Thoracic aorta (tissue), 2 donors: ENCODE data around the gene AMMECR1L. TPM values are rescaled to one million over a fixed set of nuclear protein-coding genes. Genes with fewer than 3 reads are reported as not detected.
"Not testable (repeated sequence)": the region's sequence is repeated elsewhere in the genome, so short reads cannot be mapped to it uniquely, and the experiment has no call there.

Experiments
- ATAC-seq: fragments of 150-250 bp; one replicate; pipeline ENCODE4 v1.8.0; 2017; ENCODE audit warnings: low read depth; ENCODE audit not compliant: insufficient number of reproducible peaks, low FRiP score
- DNase-seq: peaks from one replicate; pipeline ENCODE4 v3.0.0-alpha.2; 2020; ENCODE audit warnings: low spot score
- H3K27ac ChIP-seq, 2 donors: fragments of 200-600 bp; sonication (generic); 1 replicate in 1 of 2; 2 replicates in 1 of 2; pipeline ENCODE4 v1.5.1; 2016; ENCODE audit warnings: mild to moderate bottlenecking in 2 of 2, moderate library complexity in 2 of 2
- H3K27me3 ChIP-seq: fragments of 200-600 bp; sonication (generic); replicated peaks from 2 replicates; pipeline ENCODE4 v1.6.0; 2016; ENCODE audit warnings: mild to moderate bottlenecking; ENCODE audit not compliant: insufficient read depth
- H3K36me3 ChIP-seq: fragments of 200-600 bp; sonication (generic); one replicate; pipeline ENCODE4 v1.5.1; 2016
- H3K4me1 ChIP-seq, 2 donors: fragments of 200-600 bp; sonication (generic); 1 replicate in 1 of 2; 2 replicates in 1 of 2; pipeline versions ENCODE4 v1.5.1 to v1.6.0; 2016; ENCODE audit warnings: low read depth in 2 of 2, mild to moderate bottlenecking in 1 of 2; ENCODE audit not compliant: control insufficient read depth in 1 of 2
- H3K4me3 ChIP-seq: fragments of 200-600 bp; sonication (generic); 2 replicates; pipeline ENCODE4 v1.5.1; 2016; ENCODE audit warnings: mild to moderate bottlenecking
- H3K9me3 ChIP-seq: fragments of 200-600 bp; sonication (generic); 2 replicates; pipeline ENCODE4 v1.5.1; 2016
- total RNA-seq, 2 donors: library from RNA; depleted of rRNA; stranded (reverse); fragments of >200 nt; gene quantifications; one replicate each; pipeline versions ENCODE4 v1.1.0 to v1.2.3, GENCODE V29; 2016
- TF ChIP-seq, protein P1 (sequence below): fragments of 200-600 bp; sonication (generic); IDR thresholded peaks from one replicate; pipeline ENCODE4 v1.5.1; 2019; ENCODE audit warnings: antibody characterized with exemption

Gene AMMECR1L
- total RNA-seq, 2 donors from 2014 or later, result 6.6 to 18.6 TPM

DNA sequence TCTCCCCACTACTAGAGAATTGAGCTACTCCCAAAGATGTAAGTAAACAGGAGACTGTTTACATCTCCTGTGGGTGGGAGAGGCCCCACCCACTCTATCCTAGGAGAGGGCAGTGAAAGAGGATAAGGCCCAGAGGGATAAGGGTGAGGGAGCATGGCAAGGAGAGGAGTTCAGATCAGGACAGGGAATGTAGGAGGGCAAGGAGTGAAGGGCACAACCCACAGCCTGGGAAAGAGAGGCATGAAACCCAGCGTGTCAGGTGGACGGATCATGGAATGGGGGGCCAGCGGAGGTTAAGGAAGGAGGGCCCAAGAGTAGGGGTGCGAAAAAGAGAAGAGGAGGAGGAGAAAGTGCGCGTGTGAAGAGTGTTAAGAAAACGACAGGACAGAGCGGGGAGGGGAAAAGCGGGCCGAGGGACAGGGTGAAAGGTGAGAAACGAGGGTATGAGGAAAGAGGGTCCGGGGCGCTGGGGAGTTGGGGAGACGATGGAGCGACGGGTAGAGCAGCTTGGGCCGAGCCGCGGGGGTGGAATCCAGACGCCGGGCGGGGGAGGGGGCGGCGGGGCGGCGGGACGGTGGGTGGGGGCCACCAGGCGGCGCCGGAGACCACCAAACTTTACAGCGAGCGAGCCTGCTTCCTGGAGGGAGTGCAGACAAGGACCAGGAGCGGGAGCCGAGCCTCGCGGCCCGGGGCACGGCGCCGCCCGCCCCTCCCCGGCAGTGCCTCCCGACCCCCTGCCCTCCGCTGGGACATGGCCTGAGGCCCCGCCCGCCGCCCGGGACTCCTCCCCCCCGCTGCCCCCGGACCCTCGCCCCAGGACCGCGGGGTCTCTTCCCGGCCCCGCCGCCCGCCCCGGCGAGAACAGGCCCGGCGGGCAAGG is 655 bp downstream of the AMMECR1L start:
- H3K4me1 ChIP-seq, result peaks cover 26 to 50% of the 10 kb centered on the region in 2 donors

DNA sequence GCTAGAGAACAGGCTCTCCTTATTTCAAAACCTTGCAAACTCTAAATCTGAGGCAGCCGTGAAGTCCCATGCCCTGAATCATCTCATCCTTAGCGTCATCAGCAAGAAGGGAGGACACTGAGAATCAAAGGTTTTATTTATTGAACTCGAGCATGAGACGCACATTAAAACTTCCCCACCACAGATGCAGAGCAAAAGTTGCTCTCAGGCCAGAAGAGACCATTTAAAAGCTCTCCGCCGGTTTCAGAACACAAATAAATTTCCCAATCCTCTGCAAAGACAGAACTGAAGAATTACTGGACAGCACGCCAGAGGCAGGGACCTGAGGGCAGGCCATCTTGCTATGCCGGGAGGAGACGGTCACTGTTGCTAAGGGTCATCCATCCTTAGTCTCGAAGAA is 1.3 kb downstream of the AMMECR1L start:
- DNase-seq, result no peak
- TF ChIP-seq, protein P1, sequence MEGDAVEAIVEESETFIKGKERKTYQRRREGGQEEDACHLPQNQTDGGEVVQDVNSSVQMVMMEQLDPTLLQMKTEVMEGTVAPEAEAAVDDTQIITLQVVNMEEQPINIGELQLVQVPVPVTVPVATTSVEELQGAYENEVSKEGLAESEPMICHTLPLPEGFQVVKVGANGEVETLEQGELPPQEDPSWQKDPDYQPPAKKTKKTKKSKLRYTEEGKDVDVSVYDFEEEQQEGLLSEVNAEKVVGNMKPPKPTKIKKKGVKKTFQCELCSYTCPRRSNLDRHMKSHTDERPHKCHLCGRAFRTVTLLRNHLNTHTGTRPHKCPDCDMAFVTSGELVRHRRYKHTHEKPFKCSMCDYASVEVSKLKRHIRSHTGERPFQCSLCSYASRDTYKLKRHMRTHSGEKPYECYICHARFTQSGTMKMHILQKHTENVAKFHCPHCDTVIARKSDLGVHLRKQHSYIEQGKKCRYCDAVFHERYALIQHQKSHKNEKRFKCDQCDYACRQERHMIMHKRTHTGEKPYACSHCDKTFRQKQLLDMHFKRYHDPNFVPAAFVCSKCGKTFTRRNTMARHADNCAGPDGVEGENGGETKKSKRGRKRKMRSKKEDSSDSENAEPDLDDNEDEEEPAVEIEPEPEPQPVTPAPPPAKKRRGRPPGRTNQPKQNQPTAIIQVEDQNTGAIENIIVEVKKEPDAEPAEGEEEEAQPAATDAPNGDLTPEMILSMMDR, result no peak
- H3K36me3 ChIP-seq, result peaks cover 4% of the 10 kb centered on the region
- peaks cover 26 to 50% of the 10 kb centered on the region in 2 donors for H3K4me1 ChIP-seq
- peak overlapping the region; percentile 90 for H3K4me3 ChIP-seq
- H3K9me3 ChIP-seq, result no peaks in the 10 kb centered on the region
- no peaks in the 10 kb centered on the region for H3K27me3 ChIP-seq
- no peak for ATAC-seq
- peak overlapping the region; percentile 10 to 45 for H3K27ac ChIP-seq

More for the DNA sequence above, 655 bp downstream of the AMMECR1L start:
- H3K27me3 ChIP-seq, H3K9me3 ChIP-seq, DNase-seq, H3K36me3 ChIP-seq: not testable (repeated sequence)
- Histone ChIP-seq H3K4me3 (peak overlapping the region; percentile 90), H3K27ac (peak overlapping the region; percentile 68 to 91)
- ATAC-seq, result peak; percentile 23
- TF ChIP-seq, protein P1, result peak; percentile 36

DNA sequence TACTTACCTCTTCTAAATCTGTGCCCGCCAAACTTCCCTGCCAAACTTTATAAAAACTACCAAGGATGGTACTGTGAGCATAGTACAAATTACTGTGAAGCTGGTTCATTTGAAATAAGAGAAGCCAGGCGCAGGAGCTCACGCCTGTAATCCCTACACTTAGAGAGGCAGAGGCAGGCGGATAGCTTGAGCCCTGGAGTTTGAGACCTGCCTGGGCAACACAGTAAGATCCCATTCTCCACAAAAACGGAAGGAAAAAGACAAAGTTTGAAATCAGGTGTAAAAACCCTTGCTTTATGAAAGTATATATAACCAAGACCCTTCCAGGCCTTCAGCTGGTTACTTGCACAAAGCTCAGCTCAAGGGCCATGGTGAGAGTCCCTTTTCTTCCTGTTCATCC is 5.9 kb downstream of the AMMECR1L start:
- DNase-seq, result no peak

GRCh38 chr2:127877626-127878025 is 8.1 kb downstream of the AMMECR1L start:
- Histone ChIP-seq H3K27me3 (no peaks in the 10 kb centered on the region), H3K4me1 (peaks cover 0 to 20% of the 10 kb centered on the region in 2 donors), H3K9me3 (no peaks in the 10 kb centered on the region), H3K4me3 (no peak overlapping the region), H3K36me3 (peaks cover 18% of the 10 kb centered on the region), H3K27ac (no peak overlapping the region)
- DNase-seq (no peak), ATAC-seq (no peak)
- TF ChIP-seq, protein P1, result no peak

More for the DNA sequence above, 5.9 kb downstream of the AMMECR1L start:
- TF ChIP-seq, protein P1, result no peak
- Histone ChIP-seq H3K4me3 (no peak overlapping the region), H3K27me3 (no peaks in the 10 kb centered on the region), H3K36me3 (peaks cover 4% of the 10 kb centered on the region), H3K9me3 (no peaks in the 10 kb centered on the region), H3K4me1 (peaks cover 13 to 35% of the 10 kb centered on the region in 2 donors), H3K27ac (no peak overlapping the region)
- no peak for ATAC-seq

DNA sequence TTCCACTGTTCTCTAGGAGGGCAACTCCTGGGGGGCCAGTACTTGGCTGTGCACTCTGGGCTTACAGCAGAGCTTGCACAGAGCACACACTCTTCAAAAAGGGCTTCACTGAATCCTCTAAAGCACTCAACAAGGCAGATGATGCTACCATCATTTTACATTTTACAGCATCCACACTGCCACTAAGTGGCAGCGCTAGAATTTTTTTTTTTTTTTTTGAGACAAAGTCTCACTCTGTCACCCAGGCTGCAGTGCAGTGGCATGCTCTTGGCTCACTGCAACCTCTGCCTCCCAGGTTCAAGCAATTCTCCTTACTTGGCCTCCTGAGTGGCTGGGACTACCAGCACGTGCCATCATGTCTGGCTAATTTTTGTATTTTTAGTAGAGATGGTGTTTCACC is 8.6 kb downstream of the AMMECR1L start:
- H3K27ac ChIP-seq, result no peak overlapping the region
- no peaks in the 10 kb centered on the region for H3K27me3 ChIP-seq
- no peaks in the 10 kb centered on the region for H3K9me3 ChIP-seq
- DNase-seq (no peak), ATAC-seq (no peak)
- TF ChIP-seq, protein P1, result no peak
- no peak overlapping the region for H3K4me3 ChIP-seq
- peaks cover 21% of the 10 kb centered on the region for H3K36me3 ChIP-seq
- peaks cover 0 to 15% of the 10 kb centered on the region in 2 donors for H3K4me1 ChIP-seq
